Panc1 (cell line): Measurements from ENCODE around the gene CREB1. TPM values are rescaled to one million over a fixed set of nuclear protein-coding genes. Genes with fewer than 3 reads are reported as not detected.

Experiments used
- ATAC-seq: fragments of 200-7000 bp; cut with Tn5 transposase; 2 replicates; pipeline ENCODE4 v1.9.1; 2020; ENCODE audit warnings: mild to moderate bottlenecking, moderate library complexity
- BruUV-seq: library from RNA; stranded (reverse); fragments of 400-500 nt; replicated peaks from 2 replicates; lab custom pipeline; 2021; lab: Mats Ljungman, UMichigan
- CTCF ChIA-PET: fragments of 300-600 bp; sonication (Branson Sonifier 250); formaldehyde crosslinking; loops from one replicate; lab custom pipeline; 2022; ENCODE audit warnings: antibody characterized with exemption; lab: Charles Lee
- POLR2A ChIA-PET: fragments of 300-600 bp; sonication (Branson Sonifier 250); formaldehyde crosslinking; loops from one replicate; lab custom pipeline; 2022; ENCODE audit warnings: antibody characterized with exemption; lab: Charles Lee
- DNase-seq: peaks from one replicate; pipeline ENCODE4 v3.0.0-alpha.2; 2010; ENCODE audit warnings: low read depth, low spot score
- H3K27ac ChIP-seq: 2 replicates; pipeline ENCODE4 v1.5.1; 2011; ENCODE audit warnings: mild to moderate bottlenecking, low read length, inconsistent platforms
- H3K27me3 ChIP-seq: fragments of 200-500 bp; sonication (Bioruptor generic); 2 replicates; pipeline ENCODE4 v1.6.0; 2014; ENCODE audit warnings: low read length, inconsistent platforms; ENCODE audit not compliant: control insufficient read depth, insufficient read depth
- H3K36me3 ChIP-seq: fragments of 200-500 bp; sonication (Bioruptor generic); 2 replicates; pipeline ENCODE4 v1.5.1; 2014; ENCODE audit warnings: inconsistent platforms, mild to moderate bottlenecking, low read length, moderate library complexity; ENCODE audit not compliant: control insufficient read depth, insufficient read depth
- H3K4me1 ChIP-seq: 2 replicates; pipeline ENCODE4 v1.5.1; 2011; ENCODE audit warnings: inconsistent platforms, mild to moderate bottlenecking, low read length, moderate library complexity; ENCODE audit not compliant: control insufficient read depth, insufficient read depth
- H3K4me3 ChIP-seq, 2 experiments: 2 replicates each; pipeline ENCODE4 v1.5.1; 2011 to 2012; ENCODE audit warnings: low read depth in 2 of 2, low read length in 2 of 2, mild to moderate bottlenecking in 2 of 2, inconsistent platforms in 1 of 2, moderate library complexity in 1 of 2
- H3K9me3 ChIP-seq: fragments of 200-500 bp; sonication (Bioruptor generic); 2 replicates; pipeline ENCODE4 v1.5.1; 2014; ENCODE audit warnings: low read depth, mild to moderate bottlenecking, inconsistent platforms, low read length, moderate library complexity; ENCODE audit not compliant: control insufficient read depth, insufficient read depth
- CTCF ChIP-seq: fragments of 450-650 bp; IDR thresholded peaks from 2 replicates; pipeline ENCODE4 v1.5.1; 2017; ENCODE audit warnings: mild to moderate bottlenecking
- POLR2AphosphoS5 ChIP-seq: IDR thresholded peaks from 2 replicates; pipeline ENCODE4 v1.6.1; 2012; ENCODE audit warnings: mild to moderate bottlenecking, low read depth, low read length, moderate library complexity
- REST ChIP-seq, 2 experiments: IDR thresholded peaks; 2 replicates each; pipeline ENCODE4 v1.6.1; 2011 to 2012; ENCODE audit warnings: low read depth in 2 of 2, control low read depth in 1 of 2, low read length in 1 of 2, mild to moderate bottlenecking in 1 of 2, moderate library complexity in 1 of 2; ENCODE audit not compliant: insufficient read depth in 1 of 2
- SIN3A ChIP-seq: IDR thresholded peaks from 2 replicates; pipeline ENCODE4 v1.6.1; 2012; ENCODE audit warnings: low read depth, mild to moderate bottlenecking, low read length, moderate library complexity, borderline replicate concordance; ENCODE audit not compliant: insufficient read depth
- TCF7L2 ChIP-seq: IDR thresholded peaks from 2 replicates; pipeline ENCODE4 v1.6.1; 2011; ENCODE audit warnings: mild to moderate bottlenecking, low read depth, low read length, inconsistent platforms
- in situ Hi-C: cut with HindIII; loops from 2 replicates; pipeline ENCODE4 v1.10.0; 2016; ENCODE audit warnings: low sequenced_read_pairs, low pct_unique_long_range_greater_than_20kb
- intact Hi-C: fragments of 100-400 bp; cut with micrococcal nuclease; formaldehyde crosslinking; loops from one replicate; pipeline ENCODE4 v1.10.0; 2022; ENCODE audit not compliant: unreplicated experiment
- total RNA-seq: library from RNA; stranded (reverse); gene quantifications from one replicate; pipeline ENCODE4 v1.2.1, GENCODE V29; 2021; ENCODE audit not compliant: unreplicated experiment

Gene CREB1
- total RNA-seq, 1 experiment from 2014 or later = 31.1 TPM

- no peak overlapping the region for H3K27ac ChIP-seq
- no peaks in the 10 kb centered on the region for H3K36me3 ChIP-seq
- POLR2A ChIA-PET = interaction anchor here (0.6 kb wide), 1 partner anchor 81 kb away, joined by 4 read pairs; the partner anchor contains the start of gene CCNYL1
- TF ChIP-seq POLR2AphosphoS5 (no peak), SIN3A (no peak), REST (IDR thresholded peaks at IDR 0.05; ENCODE audit: insufficient read depth in 1 of 2, low read depth in 2 of 2, low read length in 1 of 2) (no peak), TCF7L2 (no peak), CTCF (no peak)
- H3K9me3 ChIP-seq = no peaks in the 10 kb centered on the region
- in situ Hi-C loops = no loop called here
- intact Hi-C loops = no loop called here
- BruUV-seq = no TSS peak
- no peak for ATAC-seq
- no peak for DNase-seq
- CTCF ChIA-PET = no interaction called here
- H3K27me3 ChIP-seq = no peaks in the 10 kb centered on the region
- H3K4me1 ChIP-seq = peaks cover 3% of the 10 kb centered on the region; the same call in 1 of the 2 replicates
- H3K4me3 ChIP-seq = no peak overlapping the region
Measured at GRCh38 chr2:207630491-207630890, 100.7 kb downstream of the CREB1 start.

GRCh38 chr2:207632575-207633493, 103.1 kb downstream of the CREB1 start:
- TF ChIP-seq SIN3A (no peak), TCF7L2 (no peak), POLR2AphosphoS5 (no peak), REST (IDR thresholded peaks at IDR 0.05; ENCODE audit: insufficient read depth in 1 of 2, low read depth in 2 of 2, low read length in 1 of 2) (no peak), CTCF (no peak)
- Histone ChIP-seq H3K4me1 (no peaks in the 10 kb centered on the region; the same call in 1 of the 2 replicates), H3K27me3 (no peaks in the 10 kb centered on the region), H3K4me3 (no peak overlapping the region), H3K9me3 (no peaks in the 10 kb centered on the region), H3K27ac (no peak overlapping the region), H3K36me3 (no peaks in the 10 kb centered on the region)
- in situ Hi-C loops = no loop called here
- BruUV-seq = no TSS peak
- ChIA-PET POLR2A (interaction anchor here (0.5 kb wide), 1 partner anchor 102 kb away, joined by 8 read pairs; no protein-coding TSS in a partner anchor), CTCF (no interaction called here)
- intact Hi-C loops = no loop called here
- DNase-seq (no peak), ATAC-seq (peak; percentile 66)
